WI38 (cell line): Measurements from ENCODE around the gene ITCH.

ENCODE experiments used
- H3K4me3 ChIP-seq: 2 replicates; pipeline ENCODE4 v1.5.1; 2011; ENCODE audit warnings: low read depth, mild to moderate bottlenecking, control low read depth, low read length
- CTCF ChIP-seq: IDR thresholded peaks from 2 replicates; pipeline ENCODE4 v1.5.1; 2012; ENCODE audit warnings: low read depth, mild to moderate bottlenecking, control low read depth, low read length

The ITCH gene

DNA sequence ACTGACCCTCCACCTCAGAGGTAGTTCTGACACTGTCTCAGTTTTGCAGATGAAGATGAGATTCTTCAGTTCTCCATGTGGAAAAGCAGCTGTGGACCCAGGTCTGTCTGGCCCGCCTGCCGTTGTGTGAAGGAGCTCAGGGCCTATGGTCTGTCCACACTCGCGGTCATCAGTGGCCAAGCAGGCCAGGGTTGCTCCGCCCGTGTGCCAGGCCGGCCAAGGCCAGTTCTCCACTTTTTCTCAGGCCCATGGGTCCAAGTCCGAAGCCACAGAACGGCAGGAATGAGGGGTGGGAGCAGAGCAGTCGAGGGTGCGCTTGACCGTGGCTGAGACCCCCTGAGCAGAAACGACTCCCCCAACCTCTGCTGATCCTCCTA lies 186.8 kb downstream of the ITCH start:
- H3K4me3 ChIP-seq, result no peak overlapping the region
- TF ChIP-seq CTCF, result no peak

DNA sequence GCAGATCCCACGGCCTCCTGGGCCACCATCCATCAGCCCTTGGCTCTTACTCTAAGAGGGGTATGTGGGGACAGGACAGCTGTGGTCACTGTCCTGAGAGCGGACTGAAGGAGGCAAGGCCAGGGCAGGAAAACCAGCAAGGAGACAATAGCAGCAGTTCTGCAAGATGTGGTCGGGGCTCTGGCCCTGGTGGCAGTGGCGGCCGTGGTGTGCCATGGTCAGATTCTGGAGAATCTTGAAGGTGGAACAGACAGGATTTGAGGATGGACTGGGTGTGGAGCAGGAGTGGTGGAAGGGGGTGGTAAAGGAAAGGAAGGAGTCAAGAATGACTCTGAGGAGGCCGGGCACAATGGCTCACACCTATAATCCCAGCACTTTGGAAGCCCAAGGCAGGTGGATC lies 189.5 kb downstream of the ITCH start:
- no peak overlapping the region for H3K4me3 ChIP-seq
- TF ChIP-seq CTCF, result no peak

DNA sequence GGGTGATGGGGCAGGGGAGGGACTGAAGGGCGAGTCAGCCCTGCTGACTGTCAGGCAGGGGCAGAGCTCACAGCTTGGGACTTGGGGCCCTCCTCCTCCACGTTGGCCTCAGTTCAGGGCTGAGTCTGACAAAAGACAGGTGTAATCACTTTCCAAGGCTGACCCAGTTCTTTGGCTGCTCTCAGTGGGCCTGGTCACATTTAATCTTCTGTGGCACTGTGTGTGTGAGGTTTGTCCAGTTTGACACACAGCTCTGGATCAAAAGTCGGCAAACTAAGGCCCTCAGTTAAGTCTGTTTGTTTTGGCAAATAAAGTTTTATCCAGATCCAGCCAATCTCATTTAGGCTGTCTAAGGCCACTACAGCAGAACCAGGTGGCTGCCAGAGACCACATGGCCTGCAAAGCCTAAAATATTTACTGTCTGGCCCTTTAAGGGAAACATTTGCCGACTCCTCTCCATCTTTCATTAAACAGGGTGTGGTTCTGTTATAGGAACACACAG lies 190.3 kb downstream of the ITCH start:
- no peak for TF ChIP-seq CTCF

GRCh38 chr20:34557936-34558319 lies 194.9 kb downstream of the ITCH start:
- no peak for TF ChIP-seq CTCF
- peak overlapping the region; percentile 71 for H3K4me3 ChIP-seq

More for the DNA sequence above, 190.3 kb downstream of the ITCH start:
- H3K4me3 ChIP-seq, result no peak overlapping the region

DNA sequence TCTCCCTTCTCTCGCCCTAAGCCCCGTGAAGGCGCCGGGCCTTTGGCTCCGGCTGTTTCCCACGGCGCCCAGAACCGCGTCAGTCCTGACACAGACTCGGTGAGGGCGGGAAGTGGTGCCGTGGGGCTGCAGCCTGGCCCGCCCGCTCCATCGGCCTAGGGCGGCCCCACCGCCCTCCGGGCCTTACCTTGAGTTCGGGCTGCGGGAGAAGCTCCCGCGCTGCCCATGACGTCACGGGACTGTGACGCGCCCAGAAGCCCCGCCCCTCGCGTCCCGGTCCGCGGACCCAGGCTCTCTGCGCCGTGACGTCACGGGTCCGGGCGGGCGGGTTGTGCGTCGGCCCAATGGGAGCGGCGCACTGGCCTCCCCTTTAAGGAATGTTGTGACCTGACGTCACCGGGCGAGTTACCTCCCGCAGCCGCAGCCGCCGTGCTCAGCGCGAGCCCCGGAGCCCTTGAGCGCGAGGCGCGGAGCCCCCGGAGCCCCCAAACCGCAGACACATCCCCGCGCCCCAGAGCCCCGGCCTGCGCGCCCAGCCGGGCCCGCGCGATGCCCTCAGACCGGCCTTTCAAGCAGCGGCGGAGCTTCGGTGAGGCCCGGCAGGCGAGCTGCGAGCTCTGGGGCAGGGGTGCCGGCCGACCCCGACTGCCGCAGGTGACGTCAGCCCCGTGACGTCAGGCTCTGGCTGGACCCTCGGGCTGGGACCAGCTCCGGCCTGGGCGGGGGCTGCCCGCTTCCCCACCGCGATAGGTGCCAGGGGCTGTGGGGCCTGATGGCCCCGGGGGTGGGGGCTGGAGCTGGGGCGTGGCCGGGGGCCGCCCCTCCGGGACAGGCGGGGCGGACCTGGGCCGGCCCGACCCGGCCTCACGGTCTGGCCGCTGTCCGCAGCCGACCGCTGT lies 195.5 kb downstream of the ITCH start, which contains the start of gene MAP1LC3A:
MAP1LC3A (plus strand) TSS at position 399 of the 899 bp plus-strand sequence; CDS start at position 550, 151 bp downstream.
- no peak for TF ChIP-seq CTCF
- peak within 1 kb of the TSS; percentile 71 for H3K4me3 ChIP-seq

- peak overlapping the region; percentile 71 for H3K4me3 ChIP-seq
- no peak for TF ChIP-seq CTCF
Observed at GRCh38 chr20:34559311-34560140, 196.5 kb downstream of the ITCH start.

DNA sequence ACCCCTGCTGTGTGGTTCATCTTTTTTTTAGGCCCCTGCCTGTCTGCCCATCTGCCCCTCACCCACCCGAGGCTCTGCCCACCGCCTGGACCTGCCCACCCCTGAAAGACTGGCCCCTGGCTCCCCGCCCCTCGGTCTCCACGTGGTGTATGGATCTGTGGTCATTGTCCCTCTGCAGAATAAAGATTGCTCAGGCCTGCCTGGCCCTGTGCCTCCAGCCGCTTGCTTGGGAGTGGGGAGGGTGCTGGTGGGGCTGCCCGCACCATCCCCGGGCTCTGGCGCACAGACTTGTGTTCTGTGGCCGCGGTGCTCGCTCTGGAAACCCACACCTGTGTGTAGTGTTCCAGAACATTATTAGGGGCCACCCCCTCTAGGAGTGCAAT lies 197.1 kb downstream of the ITCH start:
- no peak for TF ChIP-seq CTCF
- H3K4me3 ChIP-seq, result no peak overlapping the region
